ENCODE measurements around the gene UBQLN4. TPM values are rescaled to one million over a fixed set of nuclear protein-coding genes. Genes with fewer than 3 reads are reported as not detected.

Gene UBQLN4
- total and polyA plus RNA-seq, 9 of the 15 experiments (the other 6 are each of a cell fraction or from before 2014, with no cell fraction given) = 13.5 to 65.5 (median 37.0) TPM

GRCh38 chr1:156082309-156083091 is 28.9 kb upstream of the UBQLN4 start, which contains the start of gene MEX3A (continued):
- TF ChIP-seq, protein P1, sequence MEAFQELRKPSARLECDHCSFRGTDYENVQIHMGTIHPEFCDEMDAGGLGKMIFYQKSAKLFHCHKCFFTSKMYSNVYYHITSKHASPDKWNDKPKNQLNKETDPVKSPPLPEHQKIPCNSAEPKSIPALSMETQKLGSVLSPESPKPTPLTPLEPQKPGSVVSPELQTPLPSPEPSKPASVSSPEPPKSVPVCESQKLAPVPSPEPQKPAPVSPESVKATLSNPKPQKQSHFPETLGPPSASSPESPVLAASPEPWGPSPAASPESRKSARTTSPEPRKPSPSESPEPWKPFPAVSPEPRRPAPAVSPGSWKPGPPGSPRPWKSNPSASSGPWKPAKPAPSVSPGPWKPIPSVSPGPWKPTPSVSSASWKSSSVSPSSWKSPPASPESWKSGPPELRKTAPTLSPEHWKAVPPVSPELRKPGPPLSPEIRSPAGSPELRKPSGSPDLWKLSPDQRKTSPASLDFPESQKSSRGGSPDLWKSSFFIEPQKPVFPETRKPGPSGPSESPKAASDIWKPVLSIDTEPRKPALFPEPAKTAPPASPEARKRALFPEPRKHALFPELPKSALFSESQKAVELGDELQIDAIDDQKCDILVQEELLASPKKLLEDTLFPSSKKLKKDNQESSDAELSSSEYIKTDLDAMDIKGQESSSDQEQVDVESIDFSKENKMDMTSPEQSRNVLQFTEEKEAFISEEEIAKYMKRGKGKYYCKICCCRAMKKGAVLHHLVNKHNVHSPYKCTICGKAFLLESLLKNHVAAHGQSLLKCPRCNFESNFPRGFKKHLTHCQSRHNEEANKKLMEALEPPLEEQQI (IDR thresholded peaks at IDR 0.05) = no peak
- no peak for TF ChIP-seq TFE3 (CRISPR knock-in tag; IDR thresholded peaks at IDR 0.05)
- TF ChIP-seq ZNF431 (CRISPR knock-in tag; IDR thresholded peaks at IDR 0.05) = no peak
- TF ChIP-seq ZNF707 (CRISPR knock-in tag; conservative IDR thresholded peaks at IDR 0.05) = no peak
- TF ChIP-seq FOXP1 (CRISPR knock-in tag; IDR thresholded peaks at IDR 0.05) = no peak
- TF ChIP-seq POLR2G (IDR thresholded peaks at IDR 0.05; ENCODE audit: low read depth, low read length) = peak; percentile 51; the same call in 1 of the 2 replicates
- no peak for TF ChIP-seq ZSCAN32 (CRISPR knock-in tag; IDR thresholded peaks at IDR 0.05)
- TF ChIP-seq TFAP4 (CRISPR knock-in tag; IDR thresholded peaks at IDR 0.05; ENCODE audit: borderline replicate concordance) = peak; percentile 58
- no peak for TF ChIP-seq HDAC3 (IDR thresholded peaks at IDR 0.05; ENCODE audit: borderline replicate concordance, partially characterized antibody)
- TF ChIP-seq SMAD2 (IDR thresholded peaks at IDR 0.05; ENCODE audit: low read depth, low read length) = no peak
- no peak for TF ChIP-seq E2F3 (CRISPR knock-in tag; IDR thresholded peaks at IDR 0.05)
- TF ChIP-seq ZNF282 (CRISPR knock-in tag; IDR thresholded peaks at IDR 0.05) = no peak
- TF ChIP-seq, protein P2, sequence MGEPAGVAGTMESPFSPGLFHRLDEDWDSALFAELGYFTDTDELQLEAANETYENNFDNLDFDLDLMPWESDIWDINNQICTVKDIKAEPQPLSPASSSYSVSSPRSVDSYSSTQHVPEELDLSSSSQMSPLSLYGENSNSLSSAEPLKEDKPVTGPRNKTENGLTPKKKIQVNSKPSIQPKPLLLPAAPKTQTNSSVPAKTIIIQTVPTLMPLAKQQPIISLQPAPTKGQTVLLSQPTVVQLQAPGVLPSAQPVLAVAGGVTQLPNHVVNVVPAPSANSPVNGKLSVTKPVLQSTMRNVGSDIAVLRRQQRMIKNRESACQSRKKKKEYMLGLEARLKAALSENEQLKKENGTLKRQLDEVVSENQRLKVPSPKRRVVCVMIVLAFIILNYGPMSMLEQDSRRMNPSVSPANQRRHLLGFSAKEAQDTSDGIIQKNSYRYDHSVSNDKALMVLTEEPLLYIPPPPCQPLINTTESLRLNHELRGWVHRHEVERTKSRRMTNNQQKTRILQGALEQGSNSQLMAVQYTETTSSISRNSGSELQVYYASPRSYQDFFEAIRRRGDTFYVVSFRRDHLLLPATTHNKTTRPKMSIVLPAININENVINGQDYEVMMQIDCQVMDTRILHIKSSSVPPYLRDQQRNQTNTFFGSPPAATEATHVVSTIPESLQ (CRISPR knock-in tag; IDR thresholded peaks at IDR 0.05) = 0 out of 2 replicates have a peak, but pooled peaks have one; percentile 54
- TF ChIP-seq HDAC6 (IDR thresholded peaks at IDR 0.05; ENCODE audit: low read depth, low read length) = no peak
- no peak for TF ChIP-seq HMG20A (CRISPR knock-in tag; conservative IDR thresholded peaks at IDR 0.05)
- no peak for TF ChIP-seq HLTF (IDR thresholded peaks at IDR 0.05)
- TF ChIP-seq POLR2A (conservative IDR thresholded peaks at IDR 0.05) = peak; percentile 37; the same call in 1 of the 2 replicates
- no peak for TF ChIP-seq RUNX1 (IDR thresholded peaks at IDR 0.05; ENCODE audit: low read depth)
- no peak for TF ChIP-seq IRF9 (tag; IDR thresholded peaks at IDR 0.05)
- TF ChIP-seq TOE1 (IDR thresholded peaks at IDR 0.05; ENCODE audit: borderline replicate concordance) = no peak
- TF ChIP-seq TOE1 (CRISPR knock-in tag; IDR thresholded peaks at IDR 0.05; ENCODE audit: borderline replicate concordance, low read depth) = no peak
